Ovary (tissue), 3 donors: ENCODE measurements around the gene RASIP1.

Experiments used
- CTCF ChIP-seq, 3 donors: fragments of 450-650 bp in 2 of 3; fragments of 200-600 bp in 1 of 3; IDR thresholded peaks; one replicate each; pipeline versions ENCODE4 v1.5.1 to v1.8.0; 2016 to 2022; ENCODE audit warnings: antibody characterized with exemption in 3 of 3, mild to moderate bottlenecking in 1 of 3
- EP300 ChIP-seq: sonication (generic); formaldehyde crosslinking; IDR thresholded peaks from one replicate; pipeline ENCODE4 v1.6.1; 2017; ENCODE audit warnings: antibody characterized with exemption
- donor health status: DM: no; HTN: no; CAD: no.

GRCh38 chr19:48672994-48673393, 67.4 kb downstream of the RASIP1 start, which contains the start of gene NTN5:
- TF ChIP-seq CTCF (IDR thresholded peaks at IDR 0.05) (no peak), EP300 (no peak)
